Common myeloid progenitor, CD34-positive (primary cell): Measurements from ENCODE around the gene TMEM89.

Experiments
- CTCF ChIA-PET: fragments of 350-600 bp; sonication (Branson Sonifier 250); formaldehyde crosslinking; loops from one replicate; lab custom pipeline; 2021; ENCODE audit warnings: antibody characterized with exemption; lab: Charles Lee
- POLR2A ChIA-PET: fragments of 350-600 bp; sonication (Branson Sonifier 250); formaldehyde crosslinking; loops from one replicate; lab custom pipeline; 2021; ENCODE audit warnings: antibody characterized with exemption; lab: Charles Lee
- DNase-seq, 3 donors: peaks; one replicate each; pipeline versions ENCODE4 v3.0.0 to v3.0.0-alpha.2; 2013
- H3K27ac ChIP-seq, 2 experiments: 1 replicate in 1 of 2; 2 replicates in 1 of 2; pipeline ENCODE4 v1.7.0; 2013; ENCODE audit warnings: inconsistent platforms in 2 of 2, low read length in 2 of 2, mild to moderate bottlenecking in 2 of 2, low read depth in 1 of 2, moderate library complexity in 1 of 2; ENCODE audit not compliant: severe bottlenecking in 2 of 2, insufficient read depth in 1 of 2, poor library complexity in 1 of 2
- H3K27me3 ChIP-seq, 5 experiments: replicated peaks in 2 of 5; 1 replicate in 3 of 5; 2 replicates in 2 of 5; pipeline versions ENCODE4 v1.6.1 to v1.7.0; 2013; ENCODE audit warnings: low read length in 4 of 5, mild to moderate bottlenecking in 2 of 5, moderate library complexity in 2 of 5, inconsistent platforms in 1 of 5; ENCODE audit not compliant: insufficient read depth in 5 of 5, control insufficient read depth in 4 of 5
- H3K36me3 ChIP-seq, 4 experiments: 1 replicate in 2 of 4; 2 replicates in 2 of 4; pipeline versions ENCODE4 v1.6.1 to v1.7.0; 2013; ENCODE audit warnings: low read length in 3 of 4, control low read depth in 1 of 4, mild to moderate bottlenecking in 1 of 4; ENCODE audit not compliant: control insufficient read depth in 4 of 4, insufficient read depth in 4 of 4
- H3K4me1 ChIP-seq, 4 experiments: 1 replicate in 3 of 4; 2 replicates in 1 of 4; pipeline versions ENCODE4 v1.6.1 to v1.7.1; 2013; ENCODE audit warnings: low read length in 3 of 4, mild to moderate bottlenecking in 3 of 4, control low read depth in 1 of 4, inconsistent platforms in 1 of 4, moderate library complexity in 1 of 4; ENCODE audit not compliant: control insufficient read depth in 4 of 4, insufficient read depth in 4 of 4; ENCODE audit errors: control extremely low read depth in 1 of 4
- H3K4me3 ChIP-seq, 7 experiments: 1 replicate in 4 of 7; 2 replicates in 3 of 7; pipeline versions ENCODE4 v1.5.1 to v1.7.0; 2013; ENCODE audit warnings: mild to moderate bottlenecking in 7 of 7, low read length in 6 of 7, moderate library complexity in 6 of 7, inconsistent platforms in 2 of 7, low read depth in 2 of 7, control low read depth in 1 of 7; ENCODE audit not compliant: insufficient read depth in 4 of 7, control insufficient read depth in 1 of 7; ENCODE audit errors: extremely low read depth in 1 of 7
- H3K9me3 ChIP-seq, 5 experiments: 1 replicate in 4 of 5; 2 replicates in 1 of 5; pipeline versions ENCODE4 v1.6.1 to v1.7.1; 2013; ENCODE audit warnings: low read length in 4 of 5, mild to moderate bottlenecking in 2 of 5, inconsistent platforms in 1 of 5, low read depth in 1 of 5, moderate library complexity in 1 of 5; ENCODE audit not compliant: control insufficient read depth in 4 of 5, insufficient read depth in 2 of 5; ENCODE audit errors: control extremely low read depth in 1 of 5
- WGBS: methylation state at CpG from one replicate; pipeline ENCODE4 v1.1.5; 2013; ENCODE audit not compliant: insufficient coverage; 5-methylcytosine and 5-hydroxymethylcytosine counted together

The TMEM89 gene

GRCh38 chr3:48591886-48592518 lies 29.6 kb downstream of the TMEM89 start:
- Histone ChIP-seq H3K27ac (no peak overlapping the region), H3K9me3 (no peaks in the 10 kb centered on the region), H3K36me3 (no peaks in the 10 kb centered on the region), H3K4me1 (peaks cover 0 to 12% (median 4%) of the 10 kb centered on the region in 4 experiments), H3K27me3 (peaks cover 0 to 64% (median 18%) of the 10 kb centered on the region in 5 experiments), H3K4me3 (no peak overlapping the region)
- 90% methylated on average over 16 of the region's 22 CpGs for WGBS
- CTCF ChIA-PET, result interaction anchor here (1.1 kb wide), 1 partner anchor 345 kb away, joined by 3 read pairs; no protein-coding TSS in a partner anchor
- no peak for DNase-seq
- POLR2A ChIA-PET, result no interaction called here

DNA sequence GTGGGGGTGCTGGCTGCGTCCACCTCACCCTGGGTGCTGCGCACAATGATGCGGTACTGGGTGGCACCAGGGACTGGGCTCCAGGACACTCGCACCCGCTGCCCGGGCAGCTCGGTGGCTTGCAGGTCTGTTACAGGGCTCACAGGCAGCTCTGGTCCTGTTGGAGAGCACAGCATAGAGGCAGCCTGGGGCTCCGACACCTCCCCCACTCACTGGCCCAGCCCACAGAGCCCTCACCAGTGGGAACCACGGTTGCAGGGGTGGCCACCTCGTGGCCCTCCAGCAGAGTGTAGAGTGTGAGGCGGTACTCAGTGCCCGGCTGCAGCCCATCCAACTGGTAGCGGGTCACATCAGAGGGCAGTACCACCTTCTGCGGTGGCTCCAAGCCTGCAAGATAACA lies 30.1 kb downstream of the TMEM89 start:
- no peak overlapping the region for H3K27ac ChIP-seq
- ChIA-PET POLR2A (no interaction called here), CTCF (no interaction called here)
- 97% methylated on average over 14 of the region's 14 CpGs for WGBS
- no peak overlapping the region for H3K4me3 ChIP-seq
- no peaks in the 10 kb centered on the region for H3K36me3 ChIP-seq
- no peak for DNase-seq
- peaks cover 0 to 63% (median 18%) of the 10 kb centered on the region in 5 experiments for H3K27me3 ChIP-seq
- peaks cover 0 to 12% (median 4%) of the 10 kb centered on the region in 4 experiments for H3K4me1 ChIP-seq
- no peaks in the 10 kb centered on the region for H3K9me3 ChIP-seq

DNA sequence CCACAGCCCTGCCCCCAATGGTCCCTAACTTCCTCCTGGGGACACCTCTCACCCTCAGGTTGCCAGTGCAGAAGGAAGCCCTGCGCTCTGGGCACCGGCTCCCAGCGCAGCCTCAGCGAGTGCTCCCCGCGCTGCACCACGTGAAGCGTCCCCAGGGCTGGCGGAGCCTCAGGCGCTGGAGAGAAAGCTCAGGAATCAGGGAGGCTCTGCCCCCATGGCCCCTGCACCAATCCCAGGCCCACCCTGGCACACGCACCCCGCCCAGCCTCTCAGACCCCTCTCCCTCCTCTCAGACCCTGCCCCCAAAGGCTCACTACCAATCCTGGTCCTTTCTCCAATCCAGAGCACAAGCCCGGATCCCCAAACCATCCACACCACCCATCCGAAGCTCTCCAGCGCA lies 33.3 kb downstream of the TMEM89 start:
- POLR2A ChIA-PET, result no interaction called here

DNA sequence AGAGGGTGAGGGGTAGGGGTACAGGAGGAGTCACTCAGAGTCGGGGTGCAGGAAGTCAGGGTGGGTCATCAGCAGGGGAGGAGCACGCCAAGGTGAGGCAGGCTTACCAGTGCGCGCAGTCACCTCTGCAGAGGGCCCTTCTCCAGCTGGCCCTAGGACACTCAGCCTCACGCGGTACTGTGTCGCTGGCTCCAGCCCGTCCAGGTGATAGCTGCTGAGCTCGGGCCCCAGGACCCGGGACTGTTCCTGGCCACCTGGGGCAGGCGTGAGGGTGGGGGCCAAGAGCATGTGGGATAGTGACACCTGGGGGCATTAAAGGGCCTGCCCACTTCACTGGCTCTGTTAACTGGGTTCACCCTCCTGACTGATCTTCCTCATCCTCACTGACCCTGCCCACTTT lies 33.9 kb downstream of the TMEM89 start:
- 88% methylated on average over 10 of the region's 11 CpGs for WGBS
- Histone ChIP-seq H3K36me3 (no peaks in the 10 kb centered on the region), H3K9me3 (no peaks in the 10 kb centered on the region), H3K27ac (no peak overlapping the region), H3K4me1 (no peaks in the 10 kb centered on the region), H3K27me3 (peaks cover 0 to 27% (median 8%) of the 10 kb centered on the region in 5 experiments), H3K4me3 (no peak overlapping the region)
- POLR2A ChIA-PET, result no interaction called here
- no peak for DNase-seq
- CTCF ChIA-PET, result no interaction called here

More for the DNA sequence above, 33.3 kb downstream of the TMEM89 start:
- no peaks in the 10 kb centered on the region for H3K9me3 ChIP-seq
- H3K27ac ChIP-seq, result no peak overlapping the region
- no peaks in the 10 kb centered on the region for H3K36me3 ChIP-seq
- WGBS, result 34% methylated on average over 14 of the region's 15 CpGs
- CTCF ChIA-PET, result no interaction called here
- no peak overlapping the region for H3K4me3 ChIP-seq
- DNase-seq, result no peak
- peaks cover 0 to 33% (median 8%) of the 10 kb centered on the region in 5 experiments for H3K27me3 ChIP-seq
- H3K4me1 ChIP-seq, result no peaks in the 10 kb centered on the region

- 82% methylated on average over 8 of the region's 8 CpGs for WGBS
- H3K4me3 ChIP-seq, result no peak overlapping the region
- DNase-seq, result no peak
- ChIA-PET CTCF (no interaction called here), POLR2A (no interaction called here)
- no peaks in the 10 kb centered on the region for H3K4me1 ChIP-seq
- peaks cover 0 to 22% (median 6%) of the 10 kb centered on the region in 5 experiments for H3K27me3 ChIP-seq
- H3K27ac ChIP-seq, result no peak overlapping the region
- H3K36me3 ChIP-seq, result no peaks in the 10 kb centered on the region
- no peaks in the 10 kb centered on the region for H3K9me3 ChIP-seq
Measured at GRCh38 chr3:48585411-48585810, 36.2 kb downstream of the TMEM89 start.

DNA sequence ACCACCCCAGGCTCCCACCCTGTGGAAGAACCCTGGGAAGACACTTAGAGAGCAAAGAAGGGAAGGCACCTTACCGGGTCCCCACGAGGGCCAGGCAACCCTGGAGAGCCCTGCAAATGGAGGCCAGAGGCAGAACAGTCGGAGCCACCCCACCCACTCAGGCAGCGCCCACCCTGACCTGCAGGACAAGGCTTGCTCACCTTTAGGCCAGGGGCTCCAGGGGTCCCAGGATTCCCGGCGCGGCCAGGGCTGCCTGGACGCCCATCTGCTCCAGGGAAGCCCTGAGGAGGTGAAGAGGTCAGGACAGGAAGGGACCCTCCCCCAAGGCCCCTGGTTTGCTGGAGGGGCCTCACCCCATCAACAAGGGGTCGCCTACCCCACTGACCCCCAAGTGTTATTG lies 36.7 kb downstream of the TMEM89 start:
- Histone ChIP-seq H3K27ac (no peak overlapping the region), H3K9me3 (no peaks in the 10 kb centered on the region), H3K36me3 (no peaks in the 10 kb centered on the region), H3K27me3 (peaks cover 0 to 17% (median 6%) of the 10 kb centered on the region in 5 experiments), H3K4me3 (no peak overlapping the region), H3K4me1 (no peaks in the 10 kb centered on the region)
- WGBS, result 92% methylated on average over 3 of the region's 9 CpGs
- POLR2A ChIA-PET, result no interaction called here
- no peak for DNase-seq
- CTCF ChIA-PET, result no interaction called here

- ChIA-PET CTCF (no interaction called here), POLR2A (interaction anchor here (0.5 kb wide), 1 partner anchor 859 kb away, joined by 3 read pairs; no protein-coding TSS in a partner anchor)
- Histone ChIP-seq H3K9me3 (no peaks in the 10 kb centered on the region), H3K4me1 (no peaks in the 10 kb centered on the region), H3K27me3 (no peaks in the 10 kb centered on the region), H3K27ac (no peak overlapping the region), H3K4me3 (no peak overlapping the region), H3K36me3 (no peaks in the 10 kb centered on the region)
- 96% methylated on average over 12 of the region's 14 CpGs for WGBS
- no peak for DNase-seq
Measured at GRCh38 chr3:48581621-48582481, 39.7 kb downstream of the TMEM89 start.
